Activated CD8-positive, alpha-beta memory T cell treated with anti-CD3 and anti-CD28 coated beads, Interleukin-2, amount 10 ng/mL, durations not matched to agents 7 days and 5 days (primary cell): ENCODE measurements around the gene SLC2A9. TPM values are rescaled to one million over a fixed set of nuclear protein-coding genes. Genes with fewer than 3 reads are reported as not detected.

Experiments
- ATAC-seq: fragments of 150-1000 bp; cut with Tn5 transposase; one replicate; pipeline ENCODE4 v1.10.0; 2021; ENCODE audit warnings: moderate library complexity
- CTCF ChIA-PET: fragments of 350-600 bp; sonication (Branson Sonifier 250); formaldehyde crosslinking; loops from one replicate; lab custom pipeline; 2021; ENCODE audit warnings: antibody characterized with exemption; lab: Charles Lee
- DNase-seq: peaks from one replicate; pipeline ENCODE4 v3.0.0-alpha.2; 2020
- H3K27ac Mint-ChIP-seq: one replicate; pipeline ENCODE4 v1.8.0; 2021; ENCODE audit warnings: mild to moderate bottlenecking, mixed read lengths
- H3K27me3 Mint-ChIP-seq: one replicate; pipeline ENCODE4 v1.8.0; 2021; ENCODE audit warnings: mixed read lengths
- H3K36me3 Mint-ChIP-seq: one replicate; pipeline ENCODE4 v1.8.0; 2021; ENCODE audit warnings: mild to moderate bottlenecking, mixed read lengths
- H3K4me1 Mint-ChIP-seq: one replicate; pipeline ENCODE4 v1.8.0; 2021; ENCODE audit warnings: mixed read lengths
- H3K4me3 Mint-ChIP-seq: one replicate; pipeline ENCODE4 v1.8.0; 2021; ENCODE audit warnings: mild to moderate bottlenecking, moderate library complexity, mixed read lengths
- H3K9me3 Mint-ChIP-seq: one replicate; pipeline ENCODE4 v1.8.0; 2022; ENCODE audit warnings: low read depth, mixed read lengths
- total RNA-seq, 2 experiments: library from RNA; stranded (reverse); gene quantifications; one replicate each; pipeline ENCODE4 v1.2.3, GENCODE V29; 2021

SLC2A9 gene
- total RNA-seq, 2 experiments from 2014 or later, result 1.4 to 3.8 TPM

DNA sequence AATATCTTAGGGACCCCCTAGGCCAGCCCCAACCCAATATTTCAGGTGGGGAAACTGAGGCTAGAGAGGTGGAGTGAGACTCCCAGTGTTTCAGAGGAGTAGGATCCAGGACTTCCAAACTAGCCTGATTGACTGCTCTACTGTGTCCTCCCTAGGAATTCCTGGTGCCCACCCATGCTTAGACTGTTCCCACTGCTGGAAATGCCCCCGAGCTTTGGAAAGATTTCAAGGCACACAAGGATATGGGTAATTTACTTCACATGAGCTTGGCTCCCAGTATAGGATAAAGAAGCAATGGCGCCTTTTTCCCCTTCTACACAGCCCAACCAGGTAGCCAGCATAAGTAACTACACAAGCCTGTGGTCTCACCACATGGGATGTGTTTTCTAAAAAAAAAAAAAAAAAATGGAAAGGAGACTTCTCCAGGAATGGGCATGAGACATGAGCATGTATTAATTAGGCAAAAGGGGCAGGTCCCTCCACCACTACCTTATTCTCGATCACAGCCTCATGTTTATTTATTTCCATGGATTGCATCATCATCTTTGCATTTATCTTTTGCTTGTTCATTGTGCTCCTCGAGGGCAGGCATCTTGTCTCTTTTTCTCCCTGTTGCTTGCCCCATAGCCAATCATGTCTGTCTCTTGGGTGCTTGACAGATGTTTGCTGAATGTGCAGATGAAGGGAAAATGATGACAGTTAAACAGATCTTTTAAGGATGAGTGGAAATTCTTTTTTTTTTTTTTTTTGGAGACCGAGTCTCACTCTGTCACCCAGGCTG lies 173.1 kb downstream of the SLC2A9 start:
- no peak for ATAC-seq
- H3K27me3 Mint-ChIP-seq, result peaks cover 10% of the 10 kb centered on the region

DNA sequence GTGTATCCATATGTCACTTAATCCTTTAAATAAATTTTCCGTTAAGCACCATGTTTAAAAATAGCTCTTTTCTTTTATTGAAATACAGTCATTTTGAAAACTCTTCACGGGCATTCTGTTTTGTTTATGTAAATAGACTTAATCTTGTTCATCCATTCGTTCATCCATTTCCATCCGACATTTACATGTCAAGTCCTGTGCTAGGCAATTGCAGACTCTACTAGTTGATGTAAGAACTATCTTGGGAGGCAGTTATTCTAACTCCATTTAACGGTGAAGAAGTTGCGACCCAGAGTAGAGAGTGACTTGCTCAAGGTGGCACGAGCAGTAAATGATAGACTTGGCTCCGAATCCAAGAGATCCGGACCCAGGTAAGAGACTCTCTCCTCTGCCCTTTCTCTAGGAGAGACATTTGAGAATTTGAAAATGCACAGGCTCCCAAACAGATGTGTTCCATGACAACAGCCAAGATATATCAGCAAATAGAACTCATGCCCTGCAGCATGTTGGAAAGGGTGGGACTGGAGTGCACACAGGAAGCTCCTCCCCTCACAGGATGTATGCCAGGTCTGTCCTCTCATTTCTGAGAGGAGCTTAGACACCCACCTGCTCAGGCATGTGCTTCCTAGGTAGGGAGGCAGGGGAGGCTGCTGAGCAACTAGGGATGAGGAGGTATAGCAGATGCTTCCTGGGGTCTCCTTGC lies 175.4 kb downstream of the SLC2A9 start:
- ATAC-seq, result no peak
- H3K27ac Mint-ChIP-seq, result no peak overlapping the region
- H3K27me3 Mint-ChIP-seq, result peaks cover 6% of the 10 kb centered on the region
- H3K4me3 Mint-ChIP-seq, result no peak overlapping the region
- no peaks in the 10 kb centered on the region for H3K4me1 Mint-ChIP-seq
- CTCF ChIA-PET, result interaction anchor here (1.3 kb wide), 1 partner anchor 10 kb away, joined by 4 read pairs; no protein-coding TSS in a partner anchor
- DNase-seq, result no peak
- peaks cover 8% of the 10 kb centered on the region for H3K9me3 Mint-ChIP-seq
- H3K36me3 Mint-ChIP-seq, result peaks cover 1% of the 10 kb centered on the region

More for the DNA sequence above, 173.1 kb downstream of the SLC2A9 start:
- CTCF ChIA-PET, result no interaction called here
- H3K4me3 Mint-ChIP-seq, result no peak overlapping the region
- H3K9me3 Mint-ChIP-seq, result peaks cover 6% of the 10 kb centered on the region
- H3K36me3 Mint-ChIP-seq, result no peaks in the 10 kb centered on the region
- no peak overlapping the region for H3K27ac Mint-ChIP-seq
- no peak for DNase-seq
- no peaks in the 10 kb centered on the region for H3K4me1 Mint-ChIP-seq

DNA sequence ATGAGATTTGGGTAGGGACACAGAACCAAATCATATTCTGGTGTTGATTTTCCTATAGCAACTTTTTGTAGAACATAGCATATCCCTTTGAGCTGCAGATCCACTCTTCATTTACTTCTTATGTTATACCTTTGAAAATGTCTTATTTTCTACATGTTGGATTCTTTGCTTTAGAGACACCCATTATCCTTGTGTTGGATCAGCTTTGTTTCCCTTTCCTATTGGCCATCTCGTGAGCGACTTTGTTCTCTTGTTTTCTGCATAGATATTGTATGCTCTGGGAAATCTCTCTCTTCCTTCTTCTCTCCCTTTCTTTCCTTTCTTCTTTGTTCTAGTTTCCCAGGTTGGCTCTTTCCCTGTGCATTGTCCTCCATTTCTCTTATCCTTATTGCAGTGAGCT lies 180.2 kb downstream of the SLC2A9 start:
- peaks cover 34% of the 10 kb centered on the region for H3K27me3 Mint-ChIP-seq
- CTCF ChIA-PET, result no interaction called here
- H3K4me3 Mint-ChIP-seq, result no peak overlapping the region
- ATAC-seq, result no peak
- peaks cover 1% of the 10 kb centered on the region for H3K36me3 Mint-ChIP-seq
- peaks cover 11% of the 10 kb centered on the region for H3K9me3 Mint-ChIP-seq
- no peak overlapping the region for H3K27ac Mint-ChIP-seq
- DNase-seq, result no peak
- H3K4me1 Mint-ChIP-seq, result no peaks in the 10 kb centered on the region

DNA sequence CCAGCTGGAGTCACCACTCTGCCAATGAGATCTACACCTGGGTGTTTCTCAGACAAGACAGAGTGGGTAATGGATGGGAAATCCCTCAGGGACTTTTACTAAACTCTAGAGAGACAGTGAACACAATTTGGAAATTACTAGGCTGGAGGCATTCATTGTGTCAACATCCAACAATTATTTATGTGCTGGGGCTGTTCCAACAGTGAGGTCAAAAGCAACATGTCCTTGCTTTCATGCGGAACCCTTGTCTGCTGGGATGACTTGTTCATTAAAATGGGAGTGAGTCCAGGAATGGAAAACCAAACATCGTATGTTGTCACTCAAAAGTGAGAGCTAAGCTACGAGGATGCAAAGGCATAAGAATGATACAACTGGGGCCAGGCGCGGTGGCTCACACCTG lies 185.9 kb downstream of the SLC2A9 start:
- H3K36me3 Mint-ChIP-seq, result no peaks in the 10 kb centered on the region
- H3K9me3 Mint-ChIP-seq, result peaks cover 2% of the 10 kb centered on the region
- H3K27ac Mint-ChIP-seq, result no peak overlapping the region
- ATAC-seq (no peak), DNase-seq (no peak)
- no peaks in the 10 kb centered on the region for H3K4me1 Mint-ChIP-seq
- H3K27me3 Mint-ChIP-seq, result peaks cover 53% of the 10 kb centered on the region
- CTCF ChIA-PET, result no interaction called here
- H3K4me3 Mint-ChIP-seq, result no peak overlapping the region

DNA sequence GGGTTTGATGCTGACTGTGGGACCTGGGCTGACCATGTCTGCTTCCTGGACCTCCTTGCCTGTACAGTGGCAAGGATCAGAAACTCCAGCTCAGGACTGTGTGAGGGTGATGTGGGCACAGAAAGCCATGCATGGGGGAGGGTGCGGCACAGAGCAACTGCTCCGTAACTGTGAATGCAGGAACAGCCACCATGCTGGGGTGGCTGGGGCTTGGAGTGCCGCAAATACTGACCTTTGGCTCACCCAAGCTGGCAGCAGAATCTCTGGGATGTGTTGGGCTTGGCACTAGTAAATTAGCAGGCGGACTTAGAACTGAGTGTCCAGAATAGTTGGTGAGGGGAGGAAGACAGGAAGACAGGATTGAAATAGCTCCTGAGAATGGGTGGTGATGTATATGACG lies 187.9 kb downstream of the SLC2A9 start:
- peaks cover 61% of the 10 kb centered on the region for H3K27me3 Mint-ChIP-seq
- no peak overlapping the region for H3K4me3 Mint-ChIP-seq
- no peaks in the 10 kb centered on the region for H3K36me3 Mint-ChIP-seq
- H3K4me1 Mint-ChIP-seq, result no peaks in the 10 kb centered on the region
- DNase-seq (no peak), ATAC-seq (no peak)
- CTCF ChIA-PET, result no interaction called here
- no peak overlapping the region for H3K27ac Mint-ChIP-seq
- H3K9me3 Mint-ChIP-seq, result no peaks in the 10 kb centered on the region

DNA sequence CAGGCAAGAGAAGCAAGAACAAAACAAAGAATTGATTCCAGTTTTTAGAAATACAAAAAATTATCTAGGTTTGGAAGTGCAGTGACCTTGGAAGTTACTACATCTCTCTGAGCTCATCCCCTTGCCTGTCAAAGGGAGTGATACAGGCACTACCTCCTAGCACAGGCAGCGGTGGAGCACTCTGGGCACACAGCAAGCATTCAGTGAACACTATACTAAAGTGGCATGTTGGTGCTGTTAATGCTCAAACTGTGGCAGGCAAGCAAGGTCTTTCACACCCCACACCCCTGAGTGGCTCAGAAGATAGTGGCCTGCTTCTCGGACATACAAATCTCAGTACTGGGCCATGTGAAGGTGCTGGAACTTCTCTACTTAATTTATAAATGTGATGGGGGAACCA lies 188.7 kb downstream of the SLC2A9 start:
- peaks cover 1% of the 10 kb centered on the region for H3K36me3 Mint-ChIP-seq
- no peak for DNase-seq
- H3K4me1 Mint-ChIP-seq, result no peaks in the 10 kb centered on the region
- H3K9me3 Mint-ChIP-seq, result peaks cover 2% of the 10 kb centered on the region
- peaks cover 60% of the 10 kb centered on the region for H3K27me3 Mint-ChIP-seq
- CTCF ChIA-PET, result no interaction called here
- no peak for ATAC-seq
- no peak overlapping the region for H3K27ac Mint-ChIP-seq
- H3K4me3 Mint-ChIP-seq, result no peak overlapping the region

DNA sequence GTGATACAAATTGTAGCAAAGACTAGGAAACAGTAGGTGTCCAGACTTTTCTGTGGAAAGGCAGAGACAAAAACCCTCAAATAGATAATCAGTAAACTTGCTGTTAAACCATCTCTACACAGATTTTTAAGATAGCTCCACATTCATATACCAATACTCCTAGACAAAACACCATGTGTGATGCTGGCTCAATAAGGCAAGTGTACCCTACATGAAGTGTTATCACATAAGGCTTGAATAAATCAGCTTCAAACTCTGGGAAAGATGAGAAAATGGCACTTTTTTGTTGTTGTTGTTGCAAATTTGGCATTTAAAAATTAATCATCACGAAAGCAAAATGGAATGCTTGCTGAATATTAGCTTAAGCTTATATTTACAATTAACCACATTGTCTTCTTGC lies 194.7 kb downstream of the SLC2A9 start:
- Mint-ChIP-seq H3K4me3 (no peak overlapping the region), H3K27ac (no peak overlapping the region), H3K27me3 (peaks cover 79% of the 10 kb centered on the region), H3K4me1 (peaks cover 19% of the 10 kb centered on the region), H3K36me3 (peaks cover 11% of the 10 kb centered on the region), H3K9me3 (peaks cover 2% of the 10 kb centered on the region)
- DNase-seq, result no peak
- ATAC-seq, result no peak
- CTCF ChIA-PET, result interaction anchor here (1.0 kb wide), 1 partner anchor 188 kb away, joined by 3 read pairs; no protein-coding TSS in a partner anchor

DNA sequence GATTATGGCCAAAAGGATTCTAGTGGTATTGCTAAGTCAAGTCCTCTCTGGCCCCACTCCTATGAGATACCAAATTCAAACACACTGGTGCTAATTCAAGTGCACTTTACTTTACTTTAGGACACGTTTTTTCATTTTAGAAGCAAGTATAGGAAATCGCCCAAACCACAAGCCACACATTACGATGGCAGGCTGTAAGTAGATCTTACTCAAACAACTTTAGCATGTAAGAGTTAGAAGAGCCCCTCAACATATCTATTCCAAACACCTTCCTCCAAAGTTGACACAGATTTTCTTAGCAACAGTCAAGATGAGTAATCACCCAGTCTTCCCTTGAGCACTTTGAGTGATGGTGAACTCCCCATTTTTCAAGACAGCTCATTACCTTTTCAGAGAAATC lies 196.2 kb downstream of the SLC2A9 start:
- peak; percentile 87 for DNase-seq
- peaks cover 82% of the 10 kb centered on the region for H3K27me3 Mint-ChIP-seq
- CTCF ChIA-PET, result interaction anchor here (1.1 to 1.7 kb wide), 2 partner anchors 121 to 190 kb away, joined by 3 read pairs; no protein-coding TSS in a partner anchor

DNA sequence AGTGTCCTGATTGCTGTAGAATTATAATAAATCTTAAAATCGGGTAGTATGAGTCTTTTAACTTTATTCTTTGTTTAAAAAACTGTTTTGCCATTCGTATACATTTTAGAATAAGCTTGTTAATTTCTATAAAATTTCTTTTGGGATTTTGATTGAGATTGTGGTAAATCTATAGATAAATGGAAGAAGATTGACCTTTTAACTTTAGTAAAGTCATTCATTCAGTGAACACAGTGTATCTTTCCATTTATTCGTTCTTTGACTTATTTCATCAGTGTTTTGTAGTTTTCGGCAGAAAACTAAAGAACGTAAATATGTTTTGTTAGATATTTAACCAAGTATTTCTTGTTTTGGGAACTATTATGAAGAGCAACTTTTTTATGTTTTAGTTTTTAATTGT lies 201.0 kb downstream of the SLC2A9 start:
- H3K27me3 Mint-ChIP-seq, result peaks cover 81% of the 10 kb centered on the region
- no peak overlapping the region for H3K27ac Mint-ChIP-seq
- no peaks in the 10 kb centered on the region for H3K9me3 Mint-ChIP-seq
- H3K4me3 Mint-ChIP-seq, result no peak overlapping the region
- ATAC-seq, result no peak
- no peak for DNase-seq
- peaks cover 16% of the 10 kb centered on the region for H3K4me1 Mint-ChIP-seq
- CTCF ChIA-PET, result no interaction called here
- peaks cover 19% of the 10 kb centered on the region for H3K36me3 Mint-ChIP-seq

More for the DNA sequence above, 196.2 kb downstream of the SLC2A9 start:
- Mint-ChIP-seq H3K27ac (peak overlapping the region; percentile 26), H3K4me1 (peaks cover 19% of the 10 kb centered on the region), H3K36me3 (peaks cover 11% of the 10 kb centered on the region), H3K4me3 (peak overlapping the region; percentile 14), H3K9me3 (peaks cover 2% of the 10 kb centered on the region)
- ATAC-seq, result peak; percentile 95

DNA sequence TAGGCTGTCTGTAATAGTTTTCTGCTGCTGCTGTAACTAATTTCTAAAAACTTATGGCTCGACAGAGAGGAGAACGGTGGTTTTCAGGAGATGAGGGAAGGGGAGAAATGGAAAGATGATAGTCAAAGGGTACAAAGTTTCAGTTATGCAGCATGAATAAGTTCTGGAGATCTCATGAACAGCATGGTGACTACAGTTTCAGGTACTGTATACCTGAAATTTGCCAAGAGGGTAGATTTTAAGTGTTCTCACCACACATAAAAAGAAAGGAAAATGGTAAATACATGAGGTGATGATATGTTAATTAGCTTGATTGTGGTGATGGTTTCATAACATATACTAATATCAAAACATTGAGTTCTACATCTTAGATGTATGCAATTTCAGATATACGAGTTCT lies 205.0 kb downstream of the SLC2A9 start:
- DNase-seq (no peak), ATAC-seq (no peak)
- CTCF ChIA-PET, result no interaction called here
- Mint-ChIP-seq H3K4me1 (peaks cover 26% of the 10 kb centered on the region), H3K27ac (no peak overlapping the region), H3K9me3 (no peaks in the 10 kb centered on the region), H3K4me3 (no peak overlapping the region), H3K27me3 (peaks cover 75% of the 10 kb centered on the region), H3K36me3 (peaks cover 24% of the 10 kb centered on the region)

DNA sequence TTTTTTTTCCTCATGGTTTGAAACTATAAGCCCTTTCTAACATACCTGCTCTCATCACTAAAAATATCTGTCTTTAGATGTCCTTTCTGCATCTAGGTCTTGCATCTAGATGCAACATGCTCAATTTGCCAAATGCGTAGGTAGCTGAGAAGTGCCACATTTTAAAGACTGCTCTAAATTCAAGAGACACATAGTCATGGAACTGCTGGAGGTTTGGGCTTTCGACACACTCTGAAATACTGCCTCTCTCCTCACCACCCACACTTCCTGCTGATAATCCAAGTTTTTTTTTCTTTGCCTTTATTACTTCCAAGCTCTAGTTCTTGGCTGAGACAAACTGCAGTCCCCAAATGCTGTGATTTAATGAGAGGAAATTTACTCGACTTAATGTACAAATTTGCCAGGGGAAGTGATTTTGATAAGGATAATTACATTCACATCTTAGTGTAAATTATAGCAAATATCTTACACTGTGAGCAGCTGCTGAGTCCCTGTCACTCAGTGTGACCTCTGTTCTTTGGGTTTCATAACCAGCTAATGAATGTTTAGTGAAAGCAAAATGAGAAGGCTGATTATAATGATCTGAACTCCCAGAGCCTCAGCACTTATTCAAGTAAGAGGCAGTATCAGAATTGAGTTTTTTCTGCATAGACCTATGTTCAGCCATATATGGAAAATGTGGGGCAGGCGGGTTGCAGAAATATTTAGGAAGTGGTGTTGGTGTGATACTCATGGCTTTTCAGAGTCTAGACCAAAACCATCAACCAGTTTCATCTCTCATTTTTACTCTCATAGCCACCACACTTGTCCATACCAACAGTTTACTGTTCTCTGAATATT lies 208.6 kb downstream of the SLC2A9 start:
- DNase-seq (peak; percentile 77), ATAC-seq (peak; percentile 85)
- peaks cover 26% of the 10 kb centered on the region for H3K4me1 Mint-ChIP-seq
- H3K27ac Mint-ChIP-seq, result no peak overlapping the region
- H3K36me3 Mint-ChIP-seq, result peaks cover 20% of the 10 kb centered on the region
- CTCF ChIA-PET, result no interaction called here
- H3K4me3 Mint-ChIP-seq, result no peak overlapping the region
- H3K9me3 Mint-ChIP-seq, result no peaks in the 10 kb centered on the region
- peaks cover 77% of the 10 kb centered on the region for H3K27me3 Mint-ChIP-seq

DNA sequence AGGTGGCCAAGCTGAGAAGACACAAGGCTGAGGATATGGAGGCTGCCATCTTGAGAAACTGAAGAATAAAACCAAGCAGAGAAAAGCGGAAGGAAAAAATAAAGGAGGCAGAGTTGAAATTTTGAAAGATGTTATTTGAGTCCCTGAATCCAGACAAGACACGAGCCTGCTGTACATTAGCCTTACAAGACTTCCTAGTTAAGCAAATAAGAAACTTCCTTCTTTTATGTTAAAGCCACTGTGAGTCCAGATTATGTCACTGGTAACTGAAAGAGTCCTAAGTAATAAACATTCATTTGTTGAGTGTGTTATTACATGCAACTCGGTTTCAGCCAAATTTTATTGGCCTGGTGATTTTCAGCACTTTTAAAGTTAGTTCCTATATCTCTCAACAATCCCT lies 209.5 kb downstream of the SLC2A9 start:
- Mint-ChIP-seq H3K27me3 (peaks cover 75% of the 10 kb centered on the region), H3K4me3 (no peak overlapping the region)

DNA sequence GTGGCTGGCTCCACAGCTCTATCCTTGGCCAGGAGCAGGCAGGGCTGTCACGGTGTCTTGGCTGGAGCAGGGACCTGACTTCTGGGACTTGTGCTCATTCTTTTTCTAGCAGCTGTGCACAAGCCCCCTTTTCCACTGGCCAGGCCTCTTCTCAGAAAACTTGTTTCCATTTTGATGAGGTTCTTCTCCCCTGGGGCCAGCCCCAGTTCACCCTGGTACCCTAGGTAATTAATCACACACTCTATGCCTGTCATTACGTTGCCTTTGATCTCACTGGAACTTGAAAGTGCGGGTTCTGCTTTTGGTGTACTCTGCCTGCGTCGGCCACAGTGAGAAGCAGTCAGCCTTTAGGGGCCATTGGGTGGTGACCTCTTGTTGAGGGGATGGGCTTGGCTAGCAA lies 213.2 kb downstream of the SLC2A9 start:
- Mint-ChIP-seq H3K27me3 (peaks cover 85% of the 10 kb centered on the region), H3K36me3 (peaks cover 8% of the 10 kb centered on the region), H3K27ac (no peak overlapping the region), H3K4me3 (no peak overlapping the region), H3K9me3 (no peaks in the 10 kb centered on the region), H3K4me1 (peaks cover 14% of the 10 kb centered on the region)
- CTCF ChIA-PET, result no interaction called here
- ATAC-seq (no peak), DNase-seq (no peak)

More for the DNA sequence above, 209.5 kb downstream of the SLC2A9 start:
- Mint-ChIP-seq H3K4me1 (peaks cover 24% of the 10 kb centered on the region), H3K9me3 (no peaks in the 10 kb centered on the region), H3K27ac (no peak overlapping the region), H3K36me3 (peaks cover 20% of the 10 kb centered on the region)
- ATAC-seq (no peak), DNase-seq (no peak)
- CTCF ChIA-PET, result no interaction called here
